GM20431 (cell line): ENCODE data around the gene SMIM32.

Experiments
- in situ Hi-C: fragments of 300-500 bp; cut with MseI, MboI; formaldehyde crosslinking; loops from one replicate; pipeline ENCODE4 v1.15.0; 2020; ENCODE audit warnings: low sequenced_read_pairs; ENCODE audit not compliant: unreplicated experiment

Gene SMIM32

GRCh38 chr5:136209346-136209910 lies 16.5 kb upstream of the SMIM32 start:
- in situ Hi-C loops: no loop called here

GRCh38 chr5:136208916-136209315 lies 16.0 kb upstream of the SMIM32 start:
- in situ Hi-C loops: no loop called here

- in situ Hi-C loops: no loop called here
Observed at GRCh38 chr5:136207631-136208030, 14.7 kb upstream of the SMIM32 start.

DNA sequence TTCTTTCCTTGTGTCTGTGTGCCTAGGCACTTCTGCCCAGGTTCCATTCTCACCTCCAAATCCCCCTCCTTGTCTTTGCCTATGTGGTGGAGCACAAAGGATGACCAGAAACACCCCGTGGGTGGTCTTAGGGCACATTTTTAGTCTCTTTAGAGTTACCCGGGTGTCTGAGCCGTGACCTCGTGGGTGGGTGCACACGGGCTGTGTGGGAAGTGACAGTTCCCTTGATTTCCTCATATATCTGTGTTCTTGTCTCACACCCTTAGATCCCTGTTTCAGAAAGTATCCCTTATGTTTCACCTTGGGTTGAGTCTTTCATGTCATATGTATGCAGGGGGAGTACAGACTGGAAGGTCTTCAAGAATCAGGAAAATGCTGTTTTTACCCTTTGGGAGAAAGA lies 13.4 kb upstream of the SMIM32 start:
- in situ Hi-C loops: no loop called here

GRCh38 chr5:136205941-136206340 lies 13.0 kb upstream of the SMIM32 start:
- in situ Hi-C loops: no loop called here

GRCh38 chr5:136205061-136205702 lies 12.2 kb upstream of the SMIM32 start:
- in situ Hi-C loops: no loop called here

DNA sequence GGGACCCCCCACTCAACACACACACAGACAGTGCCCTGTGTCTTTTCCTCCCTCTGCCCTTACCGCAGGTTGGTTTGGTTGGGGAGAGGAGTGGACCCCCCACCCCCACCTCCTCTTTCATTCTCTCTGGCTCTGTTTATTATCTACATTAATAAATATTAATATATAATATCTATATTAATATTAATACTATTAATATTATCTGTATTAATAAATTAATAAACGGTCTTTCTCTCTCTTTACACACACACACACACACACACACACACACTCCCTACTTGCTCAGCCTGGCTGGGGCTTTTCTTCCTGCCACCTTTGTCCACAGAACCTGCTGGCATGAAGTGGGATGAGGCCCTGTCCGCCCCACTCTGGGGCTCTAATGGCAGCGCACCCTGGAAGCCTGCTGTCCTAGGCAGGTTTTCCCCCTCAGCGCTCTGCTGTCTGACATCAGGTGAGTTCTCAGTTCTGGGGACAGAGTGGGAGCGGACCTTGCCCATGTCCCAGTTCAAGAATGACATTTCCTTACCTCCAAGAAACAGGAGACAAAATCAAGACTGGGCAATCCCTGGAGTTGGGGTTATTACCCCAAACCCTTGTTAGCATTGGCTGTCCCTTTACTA lies 10.5 kb upstream of the SMIM32 start:
- in situ Hi-C loops: no loop called here

DNA sequence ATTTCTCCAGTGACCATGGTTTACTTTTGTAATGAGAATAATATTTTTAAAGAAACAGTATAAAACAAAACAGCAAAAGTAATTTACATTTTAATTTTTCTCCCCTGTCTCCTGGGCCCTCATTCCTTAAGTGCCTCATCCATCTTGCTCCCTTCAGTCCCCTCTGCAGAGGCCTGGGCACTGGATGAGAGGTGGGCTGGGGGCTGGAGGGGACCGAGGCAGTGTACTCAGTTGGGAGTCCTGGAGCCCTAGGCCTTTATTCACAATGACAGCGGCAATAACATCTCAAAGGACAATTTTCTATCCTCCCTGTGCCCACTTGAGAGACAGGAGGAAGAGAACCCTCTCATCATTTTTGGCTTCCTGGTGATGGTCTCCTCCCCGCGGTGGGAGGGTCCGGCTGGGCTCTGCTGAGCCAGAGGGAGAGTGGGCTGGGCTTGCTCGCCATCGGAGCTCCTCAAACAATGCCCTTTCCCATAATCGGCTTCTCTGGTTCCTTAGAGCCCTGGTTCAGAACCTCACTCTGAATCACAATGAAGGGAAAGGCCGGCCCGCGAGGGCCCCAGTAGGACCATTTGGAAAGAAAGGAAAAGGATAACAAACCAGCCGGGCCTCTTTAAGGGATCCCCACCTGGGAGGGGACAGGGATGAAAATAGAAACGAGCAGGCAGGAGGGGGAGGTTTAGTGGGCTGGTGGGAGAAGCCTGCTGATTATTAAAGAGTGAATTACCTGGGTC lies 9.7 kb upstream of the SMIM32 start:
- in situ Hi-C loops: no loop called here

DNA sequence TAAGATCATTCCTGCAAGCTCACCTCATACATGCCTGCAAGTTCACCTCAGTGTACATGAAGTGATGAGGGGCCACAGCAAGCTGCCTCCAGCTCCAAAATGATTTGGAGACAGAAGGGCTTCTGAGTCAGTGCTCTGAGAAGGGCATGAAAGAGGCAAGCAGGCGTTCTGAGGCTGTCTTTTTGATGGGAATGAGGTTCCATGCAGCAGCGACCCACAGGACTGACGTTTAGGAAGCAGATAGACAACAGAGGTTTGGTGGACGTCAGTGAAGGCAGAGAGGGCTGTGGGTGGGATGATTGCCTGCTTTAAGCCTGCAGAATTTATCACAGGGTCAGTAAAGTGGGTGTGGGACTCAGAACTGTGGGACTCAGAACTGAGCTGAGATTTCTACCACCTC lies 8.9 kb upstream of the SMIM32 start:
- in situ Hi-C loops: no loop called here

- in situ Hi-C loops: no loop called here
Observed at GRCh38 chr5:136200761-136201160, 7.8 kb upstream of the SMIM32 start.

GRCh38 chr5:136200130-136200529 lies 7.2 kb upstream of the SMIM32 start:
- in situ Hi-C loops: no loop called here

- in situ Hi-C loops: no loop called here
Observed at GRCh38 chr5:136199408-136199807, 6.4 kb upstream of the SMIM32 start.

DNA sequence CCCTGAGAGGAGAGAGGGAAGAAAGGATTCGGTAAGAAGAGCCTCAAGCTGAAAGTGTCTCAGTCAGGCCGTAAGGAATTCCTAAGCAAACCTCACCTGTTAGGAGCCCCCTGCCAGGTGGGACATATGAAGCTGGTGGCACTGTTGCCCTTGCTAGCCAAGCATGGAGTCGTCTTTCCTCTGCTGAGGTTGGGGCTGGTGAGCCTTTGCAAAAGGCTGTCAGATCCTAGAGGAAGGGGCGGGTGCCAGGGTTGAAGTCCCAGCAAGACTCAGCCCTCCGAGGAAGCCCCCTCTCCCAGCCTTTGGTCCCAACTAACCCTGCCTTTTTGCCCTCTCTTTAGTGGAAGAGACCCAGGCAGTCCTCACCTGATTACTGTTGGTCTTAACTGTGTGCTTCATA lies 5.5 kb upstream of the SMIM32 start:
- in situ Hi-C loops: no loop called here

DNA sequence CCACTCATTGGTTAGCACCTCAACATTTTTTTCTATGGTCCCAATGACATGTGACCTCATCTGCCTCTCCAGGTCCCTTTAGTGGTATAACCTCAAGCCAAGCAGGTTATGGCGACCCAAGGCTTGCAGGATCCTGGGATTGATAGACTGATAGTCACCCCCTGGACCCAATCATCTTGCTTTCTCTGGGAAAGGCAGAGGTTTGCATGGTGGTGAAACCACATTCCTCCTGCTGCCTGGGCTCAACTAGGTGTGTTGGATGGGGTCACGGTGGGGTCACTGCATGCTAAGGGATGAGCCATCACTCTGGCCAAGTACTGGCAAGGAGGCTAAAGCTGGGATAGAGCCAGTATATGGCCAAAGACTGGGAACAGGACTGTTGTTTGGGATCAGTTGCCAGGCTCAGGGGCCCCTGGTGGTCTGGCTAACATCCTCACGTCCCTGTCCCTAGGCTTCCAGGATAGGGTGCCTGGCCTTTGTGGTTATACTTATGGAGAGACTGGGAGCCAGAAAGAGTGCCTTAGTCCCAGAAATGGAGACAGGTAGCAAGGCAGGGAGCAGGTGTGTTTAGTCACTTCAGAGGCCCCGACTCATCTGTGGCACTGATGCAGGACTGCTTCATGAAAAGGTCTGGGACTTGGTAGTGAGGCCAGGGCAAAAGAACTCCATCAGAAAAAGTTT lies 4.6 kb upstream of the SMIM32 start:
- in situ Hi-C loops: no loop called here

- in situ Hi-C loops: no loop called here
Observed at GRCh38 chr5:136195971-136196820, 3.2 kb upstream of the SMIM32 start.

DNA sequence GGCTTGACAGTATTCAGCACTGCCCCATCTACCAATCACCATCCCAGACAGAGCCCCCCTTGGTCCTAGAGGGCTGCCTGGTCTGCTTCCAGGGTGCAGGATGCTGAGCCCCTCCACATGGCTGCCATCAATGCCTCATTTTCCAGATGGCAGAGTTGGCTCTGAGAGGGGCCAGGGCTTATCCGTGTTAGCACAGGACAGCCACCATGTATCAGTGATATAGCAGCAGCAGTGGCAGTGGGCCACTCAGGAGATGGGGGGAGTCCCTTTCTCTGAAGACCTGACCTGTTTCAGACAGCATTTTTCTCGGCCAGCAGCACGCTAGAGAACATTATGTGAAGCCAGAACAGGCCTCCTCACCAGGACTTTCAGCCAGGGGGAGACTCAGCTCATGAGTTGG lies 1.6 kb upstream of the SMIM32 start:
- in situ Hi-C loops: no loop called here

- in situ Hi-C loops: no loop called here
Observed at GRCh38 chr5:136193322-136193935, 467 bp upstream of the SMIM32 start.

DNA sequence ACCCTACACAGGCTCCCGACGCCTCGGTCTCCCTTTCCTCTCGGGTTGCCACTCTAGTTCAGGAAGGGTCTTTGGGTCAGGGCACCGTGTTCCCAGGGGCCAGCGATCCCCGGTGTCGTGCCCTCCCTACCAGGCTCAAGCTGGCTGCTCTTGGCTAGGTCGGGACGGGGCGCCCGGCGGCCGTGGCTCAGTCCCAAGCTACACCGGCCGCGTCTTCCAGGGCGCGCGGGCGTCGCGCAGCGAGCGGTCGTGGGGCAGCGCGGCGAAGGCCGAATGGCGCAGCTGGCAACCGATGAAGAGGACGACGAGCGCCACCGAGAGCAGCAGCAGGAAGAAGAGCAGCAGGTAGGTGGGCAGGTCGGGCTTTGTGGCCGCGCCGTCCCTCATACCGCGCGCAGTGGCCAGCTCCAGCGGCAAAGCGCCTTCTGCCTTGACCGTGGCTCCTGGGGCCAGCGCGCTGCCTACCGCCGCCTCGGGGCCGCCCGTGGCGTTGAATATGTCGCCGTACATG lies 892 bp downstream of the SMIM32 start:
- in situ Hi-C loops: no loop called here
